Endothelial cell of umbilical vein (primary cell): Measurements from ENCODE around the gene SHISA6. TPM values are rescaled to one million over a fixed set of nuclear protein-coding genes. Genes with fewer than 3 reads are reported as not detected.

Experiments
- BruUV-seq: library from RNA; stranded (reverse); fragments of 400-500 nt; replicated peaks from 2 replicates; lab custom pipeline; 2021; lab: Mats Ljungman, UMichigan
- CTCF ChIA-PET: fragments of 300-600, 350-600 bp; sonication (Branson Sonifier 250); formaldehyde crosslinking; loops from one replicate; lab custom pipeline; 2021; ENCODE audit warnings: antibody characterized with exemption, inconsistent platforms; lab: Charles Lee
- POLR2A ChIA-PET: fragments of 300-600, 350-600 bp; sonication (Branson Sonifier 250); formaldehyde crosslinking; loops from one replicate; lab custom pipeline; 2021; ENCODE audit warnings: antibody characterized with exemption, inconsistent platforms; lab: Charles Lee
- DNase-seq: peaks from one replicate; pipeline ENCODE4 v3.0.0-alpha.2; 2011; ENCODE audit warnings: low read depth, low spot score
- FAIRE-seq: peaks from 2 replicates; lab custom pipeline; 2011; peaks lifted over from hg19 to GRCh38; lab: Jason Lieb, UNC
- H2AFZ ChIP-seq: 2 replicates; pipeline ENCODE4 v1.6.0; 2012; ENCODE audit warnings: low read depth, low read length, control low read depth, inconsistent platforms
- H3K27ac ChIP-seq: 2 replicates; pipeline ENCODE4 v1.5.1; 2011; ENCODE audit warnings: low read depth, mild to moderate bottlenecking, control low read depth, low read length, moderate library complexity; ENCODE audit not compliant: insufficient read depth
- H3K27me3 ChIP-seq, 2 experiments: 2 replicates each; pipeline versions ENCODE4 v1.6.0 to v1.6.1; 2011; ENCODE audit warnings: low read length in 2 of 2, mixed read lengths in 1 of 2; ENCODE audit not compliant: control insufficient read depth in 2 of 2, insufficient read depth in 2 of 2
- H3K36me3 ChIP-seq, 2 experiments: 2 replicates in 1 of 2; 3 replicates in 1 of 2; pipeline ENCODE4 v1.5.1; 2011; ENCODE audit warnings: low read length in 2 of 2, mild to moderate bottlenecking in 1 of 2, moderate library complexity in 1 of 2; ENCODE audit not compliant: control insufficient read depth in 2 of 2, insufficient read depth in 2 of 2; ENCODE audit errors: extremely low read depth in 1 of 2
- H3K4me1 ChIP-seq: 3 replicates; pipeline ENCODE4 v1.5.1; 2011; ENCODE audit warnings: mild to moderate bottlenecking, low read length; ENCODE audit not compliant: control insufficient read depth, insufficient read depth; ENCODE audit errors: extremely low read depth
- H3K4me2 ChIP-seq: 2 replicates; pipeline ENCODE4 v1.6.1; 2011; ENCODE audit warnings: low read length, control low read depth, mixed read lengths; ENCODE audit not compliant: insufficient read depth
- H3K4me3 ChIP-seq, 3 experiments: fragments of 200-600 bp in 1 of 3; sonication (generic), shearing (Covaris generic) in 1 of 3; replicated peaks in 1 of 3; 2 replicates each; pipeline ENCODE4 v1.5.1; 2011 to 2016; ENCODE audit warnings: control low read depth in 3 of 3, low read length in 3 of 3, mild to moderate bottlenecking in 2 of 3, inconsistent platforms in 1 of 3, low read depth in 1 of 3, moderate library complexity in 1 of 3; ENCODE audit not compliant: insufficient read depth in 1 of 3
- H3K79me2 ChIP-seq: 2 replicates; pipeline ENCODE4 v1.6.0; 2012; ENCODE audit warnings: low read length, inconsistent platforms; ENCODE audit not compliant: control insufficient read depth, insufficient read depth
- H3K9ac ChIP-seq: replicated peaks from 2 replicates; pipeline ENCODE3; 2011; ENCODE audit warnings: low read length, control low read depth; ENCODE audit not compliant: insufficient read depth; ENCODE audit errors: extremely low read depth
- H3K9me1 ChIP-seq: replicated peaks from 3 replicates; pipeline ENCODE4 v1.6.0; 2011; ENCODE audit warnings: mild to moderate bottlenecking, low read length; ENCODE audit not compliant: control insufficient read depth, insufficient read depth; ENCODE audit errors: extremely low read depth
- H3K9me3 ChIP-seq: replicated peaks from 2 replicates; pipeline ENCODE4 v1.5.1; 2012; ENCODE audit warnings: low read length, inconsistent platforms; ENCODE audit not compliant: control insufficient read depth, insufficient read depth
- H4K20me1 ChIP-seq: replicated peaks from 2 replicates; pipeline ENCODE3; 2011; ENCODE audit warnings: mild to moderate bottlenecking, low read length; ENCODE audit not compliant: control insufficient read depth, insufficient read depth; ENCODE audit errors: extremely low read depth
- FOS ChIP-seq: IDR thresholded peaks from 2 replicates; pipeline ENCODE4 v1.6.1; 2011; ENCODE audit warnings: mild to moderate bottlenecking, low read length, moderate library complexity, borderline replicate concordance; ENCODE audit not compliant: insufficient read depth
- GATA2 ChIP-seq: IDR thresholded peaks from 2 replicates; pipeline ENCODE4 v1.7.0; 2011; ENCODE audit warnings: low read depth, mild to moderate bottlenecking, moderate library complexity, mixed read lengths, low read length; ENCODE audit not compliant: insufficient read length, insufficient read depth
- JUN ChIP-seq: IDR thresholded peaks from 2 replicates; pipeline ENCODE4 v1.6.1; 2011; ENCODE audit warnings: borderline replicate concordance, low read depth; ENCODE audit not compliant: insufficient read length, insufficient read depth
- MYC ChIP-seq: IDR thresholded peaks from one replicate; pipeline ENCODE4 v1.6.1; 2011; ENCODE audit warnings: mild to moderate bottlenecking, low read depth, low read length
- POLR2A ChIP-seq: IDR thresholded peaks from 2 replicates; pipeline ENCODE4 v1.6.1; 2012; ENCODE audit warnings: low read depth, mild to moderate bottlenecking, control low read depth, low read length
- POLR2AphosphoS5 ChIP-seq: IDR thresholded peaks from 2 replicates; pipeline ENCODE4 v1.6.1; 2012; ENCODE audit warnings: low read depth, mild to moderate bottlenecking, control low read depth, low read length, moderate library complexity; ENCODE audit not compliant: insufficient read depth
- dilution Hi-C: fragments of 300-500 bp; cut with MboI; formaldehyde crosslinking; loops from one replicate; pipeline ENCODE4 v1.15.0; 2019; ENCODE audit warnings: low sequenced_read_pairs; ENCODE audit not compliant: extremely low pct_ligation_motif_present
- intact Hi-C: fragments of 100-400 bp; cut with micrococcal nuclease; formaldehyde crosslinking; loops from one replicate; pipeline ENCODE4 v1.10.0; 2022
- polyA plus RNA-seq, 4 experiments: library from polyadenylated mRNA; depleted of rRNA in 3 of 4; stranded (reverse) in 3 of 4; unstranded in 1 of 4; fragments of >200 nt; gene quantifications; 2 replicates each; pipeline versions ENCODE4 v1.2.1 to v1.2.3, GENCODE V29; 2011 to 2012; ENCODE audit warnings: missing spikeins in 1 of 4
- total RNA-seq: library from RNA; stranded (reverse); gene quantifications from 2 replicates; pipeline ENCODE4 v1.2.3, GENCODE V29; 2021
- TF ChIP-seq, protein P1 (sequence below): IDR thresholded peaks from 2 replicates; pipeline ENCODE4 v1.6.1; 2011; ENCODE audit not compliant: insufficient read depth, insufficient read length
- TF ChIP-seq, protein P2 (sequence below), 2 donors: IDR thresholded peaks; 1 replicate in 1 of 2; 2 replicates in 1 of 2; pipeline ENCODE4 v1.5.1; 2011; ENCODE audit warnings: low read length in 2 of 2, mild to moderate bottlenecking in 2 of 2, moderate library complexity in 2 of 2, control low read depth in 1 of 2, inconsistent platforms in 1 of 2, low read depth in 1 of 2; ENCODE audit not compliant: insufficient read depth in 1 of 2; ENCODE audit errors: extremely low read depth in 1 of 2

The SHISA6 gene
- total and polyA plus RNA-seq, 2 donors (not counting 3 experiments of a cell fraction or from before 2014, with no cell fraction given): not detected

DNA sequence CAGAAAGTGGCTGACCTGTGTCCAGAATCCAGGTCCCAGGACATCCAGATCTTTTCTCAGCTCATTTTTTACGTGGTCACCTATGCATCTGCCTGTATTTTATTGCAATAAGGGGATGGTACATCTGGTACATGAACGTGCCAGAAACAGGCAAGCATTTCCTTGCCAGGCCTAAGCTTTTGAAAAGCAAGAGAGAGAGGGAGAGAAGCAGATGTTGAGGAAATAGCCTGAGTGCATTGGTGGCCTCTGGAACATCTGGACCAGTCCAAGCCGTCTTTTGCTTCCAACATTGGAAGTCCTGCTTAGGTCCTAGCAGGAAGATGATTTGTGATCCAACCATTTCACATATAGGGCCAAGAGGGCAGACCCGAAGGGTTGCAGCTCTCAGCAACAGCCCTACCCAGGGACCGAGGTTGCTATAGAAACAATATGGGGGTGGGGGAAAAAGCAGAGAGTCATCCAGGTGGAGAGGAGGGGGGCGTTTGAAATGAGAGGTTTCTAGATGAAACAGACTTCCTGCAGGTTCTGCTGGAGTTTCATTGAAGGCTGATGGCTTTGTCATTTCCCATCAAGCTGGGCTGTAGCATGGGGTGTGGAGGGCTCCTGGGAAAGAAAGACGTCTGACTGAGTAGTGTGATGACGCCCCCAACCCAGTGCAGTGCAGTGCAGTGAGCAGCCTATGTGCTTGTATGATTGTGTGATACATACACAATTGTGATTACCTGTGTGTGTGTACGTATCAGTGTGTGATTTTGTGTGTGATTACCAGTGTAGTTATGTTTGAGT, 61.6 kb downstream of the SHISA6 start:
- no peak overlapping the region for H3K27ac ChIP-seq
- intact Hi-C loops (no loop called here), dilution Hi-C loops (no loop called here)
- FAIRE-seq (no peak), DNase-seq (no peak)
- no peak overlapping the region for H3K4me2 ChIP-seq
- H3K9me1 ChIP-seq: no peaks in the 10 kb centered on the region
- H4K20me1 ChIP-seq: no peaks in the 10 kb centered on the region
- TF ChIP-seq MYC: no peak
- no peak for TF ChIP-seq FOS
- TF ChIP-seq, protein P1, sequence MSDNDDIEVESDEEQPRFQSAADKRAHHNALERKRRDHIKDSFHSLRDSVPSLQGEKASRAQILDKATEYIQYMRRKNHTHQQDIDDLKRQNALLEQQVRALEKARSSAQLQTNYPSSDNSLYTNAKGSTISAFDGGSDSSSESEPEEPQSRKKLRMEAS: no peak
- TF ChIP-seq, protein P2, sequence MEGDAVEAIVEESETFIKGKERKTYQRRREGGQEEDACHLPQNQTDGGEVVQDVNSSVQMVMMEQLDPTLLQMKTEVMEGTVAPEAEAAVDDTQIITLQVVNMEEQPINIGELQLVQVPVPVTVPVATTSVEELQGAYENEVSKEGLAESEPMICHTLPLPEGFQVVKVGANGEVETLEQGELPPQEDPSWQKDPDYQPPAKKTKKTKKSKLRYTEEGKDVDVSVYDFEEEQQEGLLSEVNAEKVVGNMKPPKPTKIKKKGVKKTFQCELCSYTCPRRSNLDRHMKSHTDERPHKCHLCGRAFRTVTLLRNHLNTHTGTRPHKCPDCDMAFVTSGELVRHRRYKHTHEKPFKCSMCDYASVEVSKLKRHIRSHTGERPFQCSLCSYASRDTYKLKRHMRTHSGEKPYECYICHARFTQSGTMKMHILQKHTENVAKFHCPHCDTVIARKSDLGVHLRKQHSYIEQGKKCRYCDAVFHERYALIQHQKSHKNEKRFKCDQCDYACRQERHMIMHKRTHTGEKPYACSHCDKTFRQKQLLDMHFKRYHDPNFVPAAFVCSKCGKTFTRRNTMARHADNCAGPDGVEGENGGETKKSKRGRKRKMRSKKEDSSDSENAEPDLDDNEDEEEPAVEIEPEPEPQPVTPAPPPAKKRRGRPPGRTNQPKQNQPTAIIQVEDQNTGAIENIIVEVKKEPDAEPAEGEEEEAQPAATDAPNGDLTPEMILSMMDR (IDR thresholded peaks at IDR 0.05; ENCODE audit: extremely low read depth in 1 of 2, insufficient read depth in 1 of 2, low read depth in 1 of 2, low read length in 2 of 2): no peak
- TF ChIP-seq GATA2: no peak
- TF ChIP-seq POLR2AphosphoS5: no peak
- no peak for TF ChIP-seq POLR2A
- no peak for TF ChIP-seq JUN
- H3K36me3 ChIP-seq: no peaks in the 10 kb centered on the region
- H3K27me3 ChIP-seq: no peaks in the 10 kb centered on the region
- H3K4me1 ChIP-seq: no peaks in the 10 kb centered on the region
- ChIA-PET CTCF (no interaction called here), POLR2A (no interaction called here)
- no peaks in the 10 kb centered on the region for H3K79me2 ChIP-seq
- no TSS peak for BruUV-seq
- no peak overlapping the region for H2AFZ ChIP-seq
- H3K9ac ChIP-seq: no peak overlapping the region
- H3K9me3 ChIP-seq: peaks cover 9% of the 10 kb centered on the region
- H3K4me3 ChIP-seq: no peak overlapping the region
